Measurements from ENCODE around the gene ACTG1. TPM values are rescaled to one million over a fixed set of nuclear protein-coding genes. Genes with fewer than 3 reads are reported as not detected.
A peak's percentile ranks its signal among the peaks of the same experiment; 100 is the strongest.

Gene ACTG1
- total and polyA plus RNA-seq, 9 of the 15 experiments (the other 6 are each of a cell fraction or from before 2014, with no cell fraction given), result 224 to 1,775 (median 568) TPM

DNA sequence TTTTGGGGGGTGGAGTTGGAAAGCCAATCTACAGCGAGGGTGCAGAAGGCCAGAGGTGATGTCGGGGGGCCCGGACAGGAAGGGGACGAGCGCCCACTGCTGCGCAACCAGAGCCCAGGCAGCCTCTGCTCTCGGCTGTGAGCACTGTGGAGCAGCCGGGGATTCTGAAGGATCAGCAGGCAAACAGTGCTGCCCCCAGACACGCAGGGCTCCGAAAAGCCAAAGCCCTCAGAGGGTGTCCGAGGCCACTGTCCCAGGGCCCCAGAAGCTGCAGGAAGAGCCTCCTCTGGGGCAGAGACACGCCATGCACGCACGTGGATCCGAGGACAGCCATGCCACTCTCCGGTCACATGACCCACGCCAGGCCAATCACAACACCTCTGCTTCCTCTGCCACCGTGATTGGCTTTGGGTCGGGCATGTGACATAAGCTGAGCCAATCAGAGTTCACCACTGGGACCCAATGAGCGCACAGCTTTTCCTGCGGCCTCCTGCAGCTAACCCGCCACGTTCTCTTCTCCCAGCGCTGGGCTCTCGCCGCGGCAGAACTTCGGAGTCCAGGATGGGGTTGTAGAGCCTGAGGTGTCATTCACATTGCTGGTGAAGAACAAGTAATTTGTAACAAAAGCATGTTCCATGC lies 40.7 kb downstream of the ACTG1 start (continued):
- TF ChIP-seq, protein P1, sequence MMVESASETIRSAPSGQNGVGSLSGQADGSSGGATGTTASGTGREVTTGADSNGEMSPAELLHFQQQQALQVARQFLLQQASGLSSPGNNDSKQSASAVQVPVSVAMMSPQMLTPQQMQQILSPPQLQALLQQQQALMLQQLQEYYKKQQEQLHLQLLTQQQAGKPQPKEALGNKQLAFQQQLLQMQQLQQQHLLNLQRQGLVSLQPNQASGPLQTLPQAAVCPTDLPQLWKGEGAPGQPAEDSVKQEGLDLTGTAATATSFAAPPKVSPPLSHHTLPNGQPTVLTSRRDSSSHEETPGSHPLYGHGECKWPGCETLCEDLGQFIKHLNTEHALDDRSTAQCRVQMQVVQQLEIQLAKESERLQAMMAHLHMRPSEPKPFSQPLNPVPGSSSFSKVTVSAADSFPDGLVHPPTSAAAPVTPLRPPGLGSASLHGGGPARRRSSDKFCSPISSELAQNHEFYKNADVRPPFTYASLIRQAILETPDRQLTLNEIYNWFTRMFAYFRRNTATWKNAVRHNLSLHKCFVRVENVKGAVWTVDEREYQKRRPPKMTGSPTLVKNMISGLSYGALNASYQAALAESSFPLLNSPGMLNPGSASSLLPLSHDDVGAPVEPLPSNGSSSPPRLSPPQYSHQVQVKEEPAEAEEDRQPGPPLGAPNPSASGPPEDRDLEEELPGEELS (CRISPR knock-in tag; IDR thresholded peaks at IDR 0.05; ENCODE audit: borderline replicate concordance), result peak; percentile 95
- no peak for TF ChIP-seq RUNX1 (IDR thresholded peaks at IDR 0.05; ENCODE audit: low read depth)
- TF ChIP-seq DIDO1 (tag; IDR thresholded peaks at IDR 0.05; ENCODE audit: low read depth), result 0 out of 2 replicates have a peak, but pooled peaks have one; percentile 20
- TF ChIP-seq ZNF431 (CRISPR knock-in tag; IDR thresholded peaks at IDR 0.05), result peak; percentile 87
- TF ChIP-seq, protein P2, sequence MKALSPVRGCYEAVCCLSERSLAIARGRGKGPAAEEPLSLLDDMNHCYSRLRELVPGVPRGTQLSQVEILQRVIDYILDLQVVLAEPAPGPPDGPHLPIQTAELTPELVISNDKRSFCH (CRISPR knock-in tag; IDR thresholded peaks at IDR 0.05), result no peak
- TF ChIP-seq, protein P2 (tag; IDR thresholded peaks at IDR 0.05), result peak; percentile 70; the same call in 1 of the 2 replicates
- TF ChIP-seq TRIM28 (IDR thresholded peaks at IDR 0.05), result no peak
- TF ChIP-seq ZFP1 (CRISPR knock-in tag; IDR thresholded peaks at IDR 0.05), result no peak
- TF ChIP-seq PHF8 (IDR thresholded peaks at IDR 0.05; ENCODE audit: borderline replicate concordance, low read length), result peak; percentile 63; the same call in 1 of the 2 replicates
- TF ChIP-seq SUPT5H (IDR thresholded peaks at IDR 0.05), result 0 out of 2 replicates have a peak, but pooled peaks have one; percentile 55
- no peak for TF ChIP-seq ATF1 (CRISPR knock-in tag; IDR thresholded peaks at IDR 0.05)
- peak; percentile 73 for TF ChIP-seq ATF1 (tag; IDR thresholded peaks at IDR 0.05)
- no peak for TF ChIP-seq KLF1 (tag; IDR thresholded peaks at IDR 0.05)
- no peak for TF ChIP-seq SAFB2 (IDR thresholded peaks at IDR 0.05; ENCODE audit: borderline replicate concordance, low read depth, low read length, severe bottlenecking)
- TF ChIP-seq, protein P3, sequence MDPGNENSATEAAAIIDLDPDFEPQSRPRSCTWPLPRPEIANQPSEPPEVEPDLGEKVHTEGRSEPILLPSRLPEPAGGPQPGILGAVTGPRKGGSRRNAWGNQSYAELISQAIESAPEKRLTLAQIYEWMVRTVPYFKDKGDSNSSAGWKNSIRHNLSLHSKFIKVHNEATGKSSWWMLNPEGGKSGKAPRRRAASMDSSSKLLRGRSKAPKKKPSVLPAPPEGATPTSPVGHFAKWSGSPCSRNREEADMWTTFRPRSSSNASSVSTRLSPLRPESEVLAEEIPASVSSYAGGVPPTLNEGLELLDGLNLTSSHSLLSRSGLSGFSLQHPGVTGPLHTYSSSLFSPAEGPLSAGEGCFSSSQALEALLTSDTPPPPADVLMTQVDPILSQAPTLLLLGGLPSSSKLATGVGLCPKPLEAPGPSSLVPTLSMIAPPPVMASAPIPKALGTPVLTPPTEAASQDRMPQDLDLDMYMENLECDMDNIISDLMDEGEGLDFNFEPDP (CRISPR knock-in tag; IDR thresholded peaks at IDR 0.05), result no peak
- no peak for TF ChIP-seq U2AF1 (optimal IDR thresholded peaks at IDR 0.05; ENCODE audit: low read depth, low read length)
- no peak for TF ChIP-seq ZNF134 (CRISPR knock-in tag; conservative IDR thresholded peaks at IDR 0.05)
- no peak for TF ChIP-seq SMARCA4 (IDR thresholded peaks at IDR 0.05)
- no peak for TF ChIP-seq DDX20 (tag; IDR thresholded peaks at IDR 0.05; ENCODE audit: low read depth)
- TF ChIP-seq PCBP1 (IDR thresholded peaks at IDR 0.05; ENCODE audit: low read depth, low read length, poor library complexity, severe bottlenecking), result no peak
- TF ChIP-seq ATF7 (IDR thresholded peaks at IDR 0.05), result peak; percentile 61
- peak; percentile 25; the same call in 1 of the 2 replicates for TF ChIP-seq FOXP1 (CRISPR knock-in tag; IDR thresholded peaks at IDR 0.05)
- TF ChIP-seq, protein P4, sequence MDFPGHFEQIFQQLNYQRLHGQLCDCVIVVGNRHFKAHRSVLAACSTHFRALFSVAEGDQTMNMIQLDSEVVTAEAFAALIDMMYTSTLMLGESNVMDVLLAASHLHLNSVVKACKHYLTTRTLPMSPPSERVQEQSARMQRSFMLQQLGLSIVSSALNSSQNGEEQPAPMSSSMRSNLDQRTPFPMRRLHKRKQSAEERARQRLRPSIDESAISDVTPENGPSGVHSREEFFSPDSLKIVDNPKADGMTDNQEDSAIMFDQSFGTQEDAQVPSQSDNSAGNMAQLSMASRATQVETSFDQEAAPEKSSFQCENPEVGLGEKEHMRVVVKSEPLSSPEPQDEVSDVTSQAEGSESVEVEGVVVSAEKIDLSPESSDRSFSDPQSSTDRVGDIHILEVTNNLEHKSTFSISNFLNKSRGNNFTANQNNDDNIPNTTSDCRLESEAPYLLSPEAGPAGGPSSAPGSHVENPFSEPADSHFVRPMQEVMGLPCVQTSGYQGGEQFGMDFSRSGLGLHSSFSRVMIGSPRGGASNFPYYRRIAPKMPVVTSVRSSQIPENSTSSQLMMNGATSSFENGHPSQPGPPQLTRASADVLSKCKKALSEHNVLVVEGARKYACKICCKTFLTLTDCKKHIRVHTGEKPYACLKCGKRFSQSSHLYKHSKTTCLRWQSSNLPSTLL (IDR thresholded peaks at IDR 0.05), result no peak
- no peak for TF ChIP-seq GABPA (tag; conservative IDR thresholded peaks at IDR 0.05; ENCODE audit: low read depth)
- TF ChIP-seq CAMTA2 (CRISPR knock-in tag; conservative IDR thresholded peaks at IDR 0.05), result no peak

Data from K562 (cell line).